Measurements from ENCODE around the gene ALDH5A1.

ALDH5A1 gene

DNA sequence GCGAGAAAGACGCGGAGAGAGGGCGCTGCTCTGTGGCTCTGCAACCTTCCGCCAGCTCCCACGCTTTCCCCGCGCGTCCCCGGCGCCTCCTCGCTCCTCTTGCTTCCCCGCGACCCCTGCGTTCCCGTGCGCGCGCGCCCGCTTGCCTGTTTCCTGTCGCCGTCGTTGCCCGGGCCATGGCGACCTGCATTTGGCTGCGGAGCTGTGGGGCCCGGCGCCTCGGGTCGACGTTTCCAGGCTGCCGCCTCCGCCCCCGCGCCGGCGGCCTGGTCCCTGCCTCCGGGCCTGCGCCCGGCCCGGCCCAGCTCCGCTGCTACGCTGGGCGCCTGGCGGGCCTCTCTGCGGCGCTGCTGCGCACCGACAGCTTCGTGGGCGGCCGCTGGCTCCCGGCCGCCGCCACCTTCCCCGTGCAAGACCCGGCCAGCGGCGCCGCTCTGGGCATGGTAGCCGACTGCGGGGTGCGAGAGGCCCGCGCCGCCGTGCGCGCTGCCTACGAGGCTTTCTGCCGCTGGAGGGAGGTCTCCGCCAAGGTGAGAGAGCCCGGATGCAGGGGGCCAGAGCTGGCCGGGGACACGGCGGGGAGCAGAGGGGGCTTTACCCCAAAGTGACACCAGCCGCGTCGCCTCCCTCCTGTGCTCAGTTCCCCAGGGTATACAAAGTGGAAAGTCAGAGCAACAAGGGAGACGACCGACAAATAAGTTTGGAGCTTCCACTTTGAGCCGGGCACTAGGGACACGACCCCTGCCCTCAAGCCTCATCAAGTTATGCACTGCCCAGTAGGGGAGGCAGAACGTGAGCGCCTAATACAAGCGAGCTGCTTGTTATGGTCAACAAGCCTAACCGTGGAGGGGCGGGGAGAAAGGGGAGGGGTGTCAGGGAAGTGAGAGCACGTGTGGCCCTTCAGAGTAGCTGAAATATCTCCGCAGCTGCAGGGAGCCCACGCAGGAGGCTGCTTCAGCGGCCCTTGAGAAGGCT is at the start of gene ALDH5A1:
TSS of gene ALDH5A1 (plus strand) at position 149 of the 975 bp plus-strand sequence. CDS start at position 177, 28 bp downstream.
- peak; percentile 66 for DNase-seq

DNA sequence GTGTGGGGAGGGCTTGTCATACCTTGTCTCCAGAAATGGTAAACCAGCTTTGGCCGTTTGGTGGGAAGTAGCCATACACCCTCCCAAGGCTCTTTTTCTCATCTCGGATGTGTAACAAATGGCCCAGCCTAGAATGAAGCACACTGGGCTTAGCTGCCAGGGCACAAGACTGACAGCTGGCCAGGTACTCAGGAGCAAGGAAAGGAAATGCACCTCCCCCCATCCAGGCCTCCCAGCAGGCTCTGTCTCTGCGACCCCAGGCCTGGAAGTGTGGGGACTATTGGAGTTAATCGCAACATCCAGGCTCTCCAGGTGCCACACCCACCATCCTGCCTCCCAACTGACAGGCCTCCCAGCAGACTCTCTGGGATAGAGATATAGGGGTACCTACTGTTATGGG is 49.1 kb upstream of the ALDH5A1 start:
- no peak for DNase-seq

DNA sequence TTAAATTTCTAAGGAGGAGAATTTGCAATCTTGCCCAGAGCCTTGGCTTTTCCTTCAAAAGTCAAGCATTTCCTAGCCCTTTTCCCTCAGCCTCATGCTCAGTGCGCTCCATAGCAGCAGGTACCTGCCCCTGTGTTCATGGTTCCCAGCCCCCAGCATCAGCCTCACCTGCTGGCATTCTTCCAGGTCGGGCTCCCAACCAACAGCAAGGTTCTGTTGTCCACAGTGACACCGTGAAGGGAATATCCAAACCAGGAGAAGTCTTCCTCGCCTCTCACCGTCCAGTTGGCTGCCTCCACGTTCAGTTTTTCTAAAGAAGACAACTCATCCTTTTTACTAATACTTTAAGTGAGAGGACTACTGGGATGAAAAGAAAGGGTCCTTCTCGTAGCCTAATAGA is 48.1 kb upstream of the ALDH5A1 start:
- DNase-seq, result no peak

DNA sequence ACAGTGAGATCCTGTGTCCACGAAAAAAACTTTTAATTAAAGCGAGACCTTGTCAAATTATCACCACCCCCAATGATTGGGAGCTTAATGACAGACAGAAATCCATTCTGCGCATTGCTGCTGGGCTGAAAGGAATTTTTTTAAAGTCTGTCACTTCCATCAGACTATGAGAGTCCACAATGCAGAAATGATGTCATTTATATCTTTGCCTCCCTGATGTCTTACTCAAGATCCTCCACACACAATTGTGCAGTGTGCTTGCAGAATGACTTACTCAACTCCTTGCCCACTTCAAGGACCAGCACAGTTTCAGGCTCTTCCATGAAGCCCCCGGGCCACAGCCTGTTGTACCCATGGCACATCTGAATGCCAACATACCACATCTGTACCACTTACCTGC is 46.4 kb upstream of the ALDH5A1 start:
- DNase-seq, result no peak

DNA sequence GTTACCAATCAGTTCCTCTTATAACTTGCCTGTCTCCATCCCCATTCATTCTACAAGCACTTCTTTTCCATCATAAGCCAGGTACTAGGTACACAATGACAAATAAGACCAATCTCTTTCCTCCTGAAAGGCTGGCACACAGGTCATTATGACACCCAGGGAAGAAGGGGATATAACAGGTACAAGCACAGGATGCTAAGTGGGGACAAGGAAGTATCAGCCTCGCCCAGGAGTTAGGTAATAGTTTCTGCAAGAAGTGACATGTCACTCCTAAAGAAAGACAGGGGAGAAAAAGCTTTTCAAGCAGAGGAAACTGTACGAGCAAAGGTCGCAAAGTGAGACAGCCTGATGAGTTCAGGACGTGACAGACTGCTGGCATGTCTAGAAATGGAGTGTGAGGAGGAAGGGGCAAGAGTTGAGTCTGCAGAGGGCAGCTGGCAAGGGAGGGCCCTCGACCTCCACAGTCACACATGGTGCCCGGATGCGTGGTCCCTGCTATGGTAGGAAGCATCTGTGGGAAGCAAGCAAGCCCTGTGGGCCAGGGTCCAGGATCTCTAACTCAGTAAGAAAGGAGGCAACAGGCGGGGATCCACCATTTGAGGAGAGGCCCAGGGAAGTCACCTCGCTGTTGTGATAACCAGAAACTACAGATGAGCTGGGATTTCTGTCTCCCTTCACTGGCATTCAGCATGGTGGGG is 45.8 kb upstream of the ALDH5A1 start:
- no peak for DNase-seq

DNA sequence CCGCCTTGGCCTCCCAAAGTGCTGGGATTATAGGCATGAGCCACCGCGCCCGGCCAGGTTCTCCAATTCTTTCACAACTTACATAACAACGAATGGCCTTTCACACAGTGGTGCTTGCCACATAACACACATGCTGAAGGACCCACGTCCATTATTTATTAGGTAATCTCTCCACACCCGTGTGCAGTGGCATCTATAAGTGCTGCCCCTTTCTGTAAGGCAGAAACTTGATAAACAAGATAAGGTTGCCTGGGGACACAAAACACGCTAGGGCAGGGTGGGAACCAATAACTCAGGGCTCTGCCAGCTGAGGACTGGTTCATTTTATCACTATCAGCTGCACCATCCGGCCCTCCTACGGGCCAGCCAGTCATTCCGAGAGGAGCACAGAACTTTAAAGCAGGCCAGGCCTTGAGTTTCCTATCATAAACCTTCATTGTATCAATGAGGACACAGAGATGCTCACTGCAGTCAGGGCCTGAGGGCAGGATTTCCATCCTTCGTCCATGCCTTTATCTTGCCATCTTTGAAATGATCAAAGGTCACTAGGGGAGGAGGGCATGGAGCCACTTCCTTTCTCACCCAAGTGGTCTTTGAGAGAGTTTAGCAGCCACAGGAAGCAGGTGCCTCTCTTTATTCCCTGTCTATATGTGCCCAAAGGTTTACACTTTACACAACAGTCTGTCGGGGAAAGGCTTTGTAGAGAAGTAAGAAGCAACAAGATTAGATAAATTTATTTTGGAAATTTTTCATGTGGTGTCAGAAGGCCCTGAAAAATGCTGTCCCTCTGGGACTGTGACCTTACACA is 43.0 kb upstream of the ALDH5A1 start:
- no peak for DNase-seq

DNA sequence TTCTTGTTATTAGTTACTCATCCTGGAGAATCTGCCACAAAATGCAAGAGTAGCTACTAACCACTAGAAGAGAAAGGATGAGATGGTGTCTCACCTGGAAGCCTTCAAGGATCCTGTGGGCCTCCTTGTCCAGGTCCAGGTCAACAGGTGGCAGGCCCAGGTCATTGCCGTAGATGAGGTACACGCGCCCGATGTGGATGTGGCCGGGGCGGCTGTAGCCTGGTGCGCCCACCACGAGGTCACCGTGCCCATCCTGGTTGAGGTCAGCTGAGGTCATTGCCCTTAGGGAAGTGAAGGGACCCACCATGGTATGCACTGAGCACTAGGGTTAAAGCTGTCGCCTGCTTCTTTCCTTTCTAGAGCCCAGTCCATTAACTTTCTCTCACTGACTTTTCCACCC is 40.8 kb upstream of the ALDH5A1 start:
- no peak for DNase-seq

DNA sequence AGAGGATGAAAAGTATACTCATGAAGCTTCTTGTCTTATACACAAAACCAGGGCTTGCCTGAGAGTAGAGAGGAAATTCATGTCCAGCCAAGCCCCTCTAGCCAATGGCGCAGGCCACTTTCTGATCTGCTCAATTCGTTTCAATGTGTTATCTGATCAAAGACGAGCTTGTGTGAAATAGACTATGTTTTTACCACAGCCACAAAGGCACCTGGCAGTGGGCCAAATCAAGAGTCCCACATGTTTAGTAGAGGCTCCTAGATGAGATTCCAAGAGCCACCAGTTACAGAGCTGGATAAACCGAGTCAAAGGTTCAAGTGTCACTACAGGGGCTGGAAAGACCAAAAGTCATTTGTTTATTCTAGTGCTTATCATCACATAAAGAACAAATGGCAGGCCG is 40.3 kb upstream of the ALDH5A1 start:
- no peak for DNase-seq

DNA sequence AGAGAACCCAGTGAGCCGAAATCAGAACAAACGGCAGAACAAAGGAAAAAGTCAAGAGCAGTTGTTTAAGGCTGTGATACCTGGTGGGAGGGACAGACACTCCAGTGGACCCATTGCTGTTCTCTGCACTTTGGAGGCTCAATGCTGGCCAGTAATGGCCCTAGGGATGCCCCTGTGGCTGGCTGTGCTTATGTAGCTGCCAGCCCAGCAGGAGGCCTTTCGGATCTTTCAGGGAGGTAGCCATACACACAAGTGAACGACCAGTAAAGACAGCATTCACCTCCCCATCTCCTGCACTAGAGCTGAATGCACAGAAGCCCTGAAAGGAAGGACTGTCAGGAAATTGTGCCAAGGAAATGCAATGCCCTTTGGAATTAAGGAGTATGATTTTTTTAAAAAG is 39.7 kb upstream of the ALDH5A1 start:
- DNase-seq, result no peak

DNA sequence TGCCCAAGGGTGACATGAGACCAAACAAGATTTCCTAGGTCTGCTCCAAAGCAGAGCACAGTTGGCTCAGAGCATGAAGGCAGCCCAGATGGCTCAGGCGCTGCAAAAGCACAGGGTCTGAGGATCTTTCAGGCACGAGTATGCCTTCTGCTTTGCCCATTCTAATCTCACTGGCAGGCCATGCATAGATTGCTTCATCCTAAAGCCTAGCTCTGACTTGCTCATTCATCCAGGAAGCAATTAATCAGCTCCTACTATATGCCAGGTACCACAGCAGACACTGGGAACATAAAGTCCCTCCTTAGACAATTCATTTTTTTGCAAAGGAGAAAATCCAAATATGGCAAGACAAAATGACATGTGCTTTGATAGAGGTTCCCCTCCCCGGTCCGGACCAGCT is 36.6 kb upstream of the ALDH5A1 start:
- DNase-seq, result no peak

DNA sequence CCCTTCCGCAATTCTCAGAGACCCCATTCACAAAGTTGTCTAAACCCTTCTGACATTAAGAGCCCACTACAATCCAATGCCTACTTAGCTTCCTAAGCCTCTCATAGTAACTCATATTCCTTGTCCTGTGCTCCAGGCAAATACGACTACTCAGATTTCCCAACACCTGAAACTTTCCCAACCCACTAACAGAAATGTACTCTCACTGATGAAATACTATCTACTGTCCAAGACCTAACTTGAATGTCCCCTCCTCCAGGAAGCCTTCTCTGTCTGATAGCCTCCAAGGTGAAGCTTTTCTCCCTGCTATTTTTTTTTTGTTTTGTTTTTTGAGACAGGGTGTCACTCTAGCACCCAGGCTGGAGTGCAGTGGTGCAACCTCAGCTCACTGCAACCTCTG is 35.8 kb upstream of the ALDH5A1 start:
- DNase-seq, result no peak

DNA sequence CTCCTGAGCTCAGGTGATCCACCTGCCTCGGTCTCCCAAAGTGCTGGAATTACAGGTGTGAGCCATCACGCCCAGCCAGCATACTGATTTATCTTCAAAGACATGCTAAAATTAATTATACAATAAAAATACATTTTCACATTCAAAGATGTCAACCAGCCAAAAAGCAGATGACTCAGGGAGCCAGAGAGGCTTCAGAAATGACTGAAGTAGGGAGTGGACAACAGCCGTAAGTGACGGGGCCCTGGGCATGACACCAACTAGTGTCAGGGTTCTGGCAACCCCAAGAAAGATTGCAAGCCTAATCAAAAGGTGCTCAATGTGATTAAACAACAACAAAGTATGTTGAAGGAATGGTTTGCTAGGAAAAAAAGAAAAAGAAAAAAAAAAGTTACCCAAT is 33.8 kb upstream of the ALDH5A1 start:
- DNase-seq, result no peak

DNA sequence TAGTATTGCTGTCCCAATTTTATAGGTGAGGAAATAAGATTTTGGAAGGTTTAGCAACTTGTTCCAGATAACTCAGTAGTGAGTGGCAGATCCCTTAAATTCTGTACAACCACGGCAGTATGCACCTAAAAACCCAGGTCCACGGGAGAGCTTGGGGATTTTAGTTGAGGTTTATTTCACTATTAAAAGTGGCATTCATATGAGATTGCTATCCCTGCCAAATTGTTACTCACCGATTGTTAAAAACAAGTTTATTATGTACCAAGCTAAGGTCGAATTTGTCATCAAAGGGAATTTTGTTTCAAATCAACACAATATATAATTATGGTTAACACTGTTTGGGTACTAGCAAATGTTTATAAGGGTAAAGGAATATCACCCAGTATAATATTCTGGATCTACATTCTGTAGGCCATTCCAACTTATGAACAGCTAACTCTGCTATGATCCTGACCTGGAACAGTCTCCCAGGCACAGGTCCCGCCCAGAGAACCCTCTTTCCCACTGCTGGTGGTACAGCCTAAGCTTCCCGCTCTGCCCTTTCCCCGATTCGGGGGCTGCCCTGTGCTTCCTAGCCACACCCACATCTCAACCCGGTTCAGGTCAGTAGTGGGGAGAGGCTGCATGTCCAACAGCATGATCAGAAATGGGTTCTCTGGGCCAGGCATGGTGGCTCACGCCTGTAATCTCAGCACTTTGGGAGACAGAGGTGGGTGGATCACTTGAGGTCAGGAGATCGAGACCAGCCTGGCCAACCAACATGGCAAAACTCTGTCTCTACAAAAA is 30.3 kb upstream of the ALDH5A1 start:
- DNase-seq, result no peak

DNA sequence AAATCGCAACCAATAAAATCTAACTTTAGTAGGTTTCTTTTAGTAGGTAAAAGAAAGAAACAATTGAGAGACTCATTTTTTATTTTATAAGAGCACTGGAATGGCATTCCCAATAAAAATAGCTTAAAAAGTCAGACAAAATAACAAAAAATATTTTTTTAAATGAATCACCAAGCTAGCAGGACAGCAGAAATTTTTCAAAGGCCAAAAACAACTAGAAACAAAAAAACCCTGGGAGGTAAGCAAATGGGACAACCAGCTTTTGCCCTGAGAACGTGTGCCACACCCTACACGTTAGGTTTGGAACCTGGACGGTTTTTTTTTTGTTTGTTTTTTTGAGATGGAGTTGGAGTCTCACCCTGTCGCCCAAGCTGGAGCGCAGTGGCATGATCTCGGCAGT is 25.0 kb upstream of the ALDH5A1 start:
- no peak for DNase-seq

DNA sequence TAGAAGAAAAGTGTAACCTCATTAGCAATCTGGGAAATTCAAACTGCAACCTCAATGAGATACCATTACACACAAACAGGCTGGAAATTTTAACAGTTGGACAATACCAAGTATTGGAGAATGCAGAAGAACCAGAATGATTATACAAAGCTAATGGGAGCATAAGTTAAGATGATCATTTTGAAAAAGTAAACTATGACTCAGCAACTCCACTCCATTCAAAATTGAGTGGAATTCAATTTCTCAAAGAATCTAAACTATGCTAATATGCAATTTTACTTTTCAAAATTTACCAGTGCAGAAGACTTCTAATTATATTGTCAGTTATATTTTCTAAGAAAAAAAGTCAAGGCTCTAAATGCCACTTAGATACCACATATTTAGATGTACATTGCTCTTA is 22.6 kb upstream of the ALDH5A1 start:
- no peak for DNase-seq

DNA sequence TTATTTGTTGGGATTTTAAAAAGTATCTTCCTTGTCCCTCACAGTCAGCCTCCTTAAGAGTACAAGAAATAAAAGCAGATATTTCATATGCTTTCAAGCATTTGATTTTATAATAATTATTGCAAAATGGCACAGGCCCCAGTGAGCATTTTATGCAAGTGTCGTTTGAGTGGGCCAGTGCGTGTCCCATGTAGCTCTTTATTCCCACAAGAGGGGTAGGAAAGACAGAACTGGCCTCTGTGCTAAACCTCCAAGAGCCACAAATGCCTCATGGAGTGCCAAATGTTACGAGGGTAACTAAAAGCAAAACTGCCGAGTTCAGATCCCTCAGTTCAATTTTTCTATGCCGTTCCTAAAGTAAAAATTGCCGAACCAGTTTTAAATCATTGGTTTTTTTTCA is 18.1 kb upstream of the ALDH5A1 start:
- DNase-seq, result no peak

DNA sequence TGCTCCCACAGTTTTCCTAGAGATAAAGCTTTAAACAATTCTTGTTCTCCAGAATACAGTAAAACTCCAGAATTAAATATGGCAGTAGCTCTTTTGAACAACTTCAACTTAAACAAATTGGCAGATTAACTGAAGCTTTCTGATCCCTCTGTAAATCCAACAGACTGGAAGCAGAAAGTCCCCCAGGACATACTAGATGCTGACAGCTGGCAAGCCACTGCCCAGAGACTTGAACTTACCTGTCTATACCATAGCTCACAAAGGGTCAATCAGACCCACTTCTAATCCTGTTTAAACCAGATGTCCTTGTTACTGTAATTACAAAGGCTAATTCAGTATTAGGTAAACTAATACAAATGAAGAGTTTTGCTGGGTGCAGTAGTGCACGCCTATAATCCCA is 17.7 kb upstream of the ALDH5A1 start:
- DNase-seq, result no peak

DNA sequence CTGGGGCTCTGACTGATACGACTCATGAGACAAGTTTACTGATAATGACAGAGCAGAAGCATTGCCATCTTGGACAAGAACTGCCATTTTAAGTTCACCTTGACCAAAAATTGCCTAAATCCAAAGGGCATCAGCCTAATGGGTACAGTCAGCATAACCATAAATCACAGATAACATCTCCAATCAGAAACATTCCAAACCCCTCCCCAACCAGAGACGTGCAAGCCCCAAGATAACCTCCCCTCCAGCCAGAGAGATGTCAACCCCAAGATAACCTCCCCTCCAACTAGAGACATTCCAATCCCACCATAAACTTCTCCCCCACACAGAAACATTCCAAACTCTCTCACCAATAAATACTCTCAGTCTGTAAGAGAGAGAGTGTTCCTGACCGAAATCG is 15.9 kb upstream of the ALDH5A1 start:
- no peak for DNase-seq

DNA sequence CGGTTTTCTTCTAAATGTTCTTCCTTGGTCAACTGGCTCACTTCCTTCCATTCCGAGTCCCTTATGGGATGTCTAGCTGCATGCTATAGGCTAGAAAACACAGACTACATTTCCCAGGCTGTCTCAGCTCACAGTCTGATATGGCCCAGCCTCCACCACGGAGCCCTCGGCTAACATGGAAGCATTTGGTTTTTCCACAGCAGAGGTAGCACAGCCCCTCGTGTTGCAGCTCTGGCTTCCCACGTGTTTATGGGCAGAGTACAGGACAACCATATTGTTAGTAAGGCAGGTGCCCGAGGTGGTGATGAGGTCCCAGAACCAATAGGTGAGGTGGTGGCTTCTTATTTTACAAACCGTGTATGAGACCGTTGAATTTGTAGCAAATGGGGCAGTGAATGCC is 14.1 kb upstream of the ALDH5A1 start:
- no peak for DNase-seq

DNA sequence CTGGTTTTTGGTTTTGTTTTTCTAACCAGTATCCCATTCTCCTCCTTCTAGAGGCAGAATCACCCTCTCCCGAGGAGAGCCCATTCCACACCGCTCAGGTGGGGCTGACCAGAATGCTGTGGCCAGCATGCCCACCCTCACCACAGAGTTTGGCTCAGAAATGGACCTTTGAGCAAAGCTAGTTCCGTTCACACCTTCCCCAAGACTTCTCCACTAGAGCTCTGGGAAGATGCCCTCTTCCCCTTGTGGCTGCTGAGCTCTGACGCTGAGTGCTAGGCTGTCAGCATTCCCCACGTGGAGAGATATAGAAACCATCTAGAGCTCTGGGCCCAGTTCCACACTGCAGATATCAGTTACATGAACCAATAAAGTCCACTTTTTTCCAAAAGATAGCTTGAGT is 13.3 kb upstream of the ALDH5A1 start:
- DNase-seq, result no peak

DNA sequence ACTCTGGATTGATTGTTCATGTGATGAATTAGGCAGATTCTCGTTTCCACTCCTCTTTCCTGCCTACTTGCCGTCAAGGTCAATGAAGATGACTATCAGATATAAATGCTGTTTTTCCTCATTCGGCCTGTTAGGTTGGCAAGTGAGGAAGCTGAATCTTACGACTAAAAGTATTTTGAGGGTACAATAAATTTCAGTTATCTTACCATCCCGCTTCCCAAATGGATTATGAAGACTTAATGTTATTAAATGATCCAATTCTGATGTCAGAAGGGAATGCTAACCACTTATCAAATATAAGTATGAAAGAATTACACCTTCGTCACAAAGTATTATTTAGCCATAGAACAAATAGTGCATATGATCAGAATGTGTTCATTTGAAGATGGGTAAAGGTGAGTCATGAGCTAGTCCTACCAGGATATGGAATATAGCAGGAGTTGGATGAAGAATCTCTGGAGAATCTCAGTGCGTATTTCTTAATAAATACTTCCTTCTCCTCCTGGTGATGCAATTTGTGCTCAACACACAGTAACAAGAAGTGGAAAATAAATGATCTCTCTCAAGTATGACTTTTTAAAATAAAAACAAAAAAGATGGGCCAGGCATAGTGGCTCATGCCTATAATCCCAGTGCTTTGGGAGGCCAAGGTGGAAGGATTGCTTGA is 10.0 kb upstream of the ALDH5A1 start:
- DNase-seq, result no peak

DNA sequence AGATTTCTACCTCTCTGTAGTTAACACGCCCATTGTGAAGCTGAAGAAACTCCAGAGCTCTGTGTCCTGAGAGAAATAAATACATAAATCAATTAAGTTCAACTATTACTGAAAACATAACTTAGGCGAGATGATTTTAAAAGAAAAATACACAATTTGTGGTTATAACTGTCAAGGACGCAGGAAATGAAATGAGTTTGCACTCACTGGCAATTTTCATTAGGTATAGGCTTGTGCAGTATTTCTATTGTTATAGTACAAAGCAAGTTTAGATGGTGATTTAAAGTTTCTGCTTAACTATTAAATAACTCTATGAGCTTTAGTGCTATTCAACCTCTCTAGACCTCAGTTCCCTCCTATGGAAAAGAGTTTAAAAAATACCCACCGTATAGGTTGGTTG is 8.7 kb upstream of the ALDH5A1 start:
- DNase-seq, result no peak
